Activated CD4-positive, alpha-beta T cell treated with anti-CD3 and anti-CD28 coated beads, Interleukin-2, amount 10 ng/mL, durations not matched to agents 24 days and 14 days (primary cell): ENCODE results near the gene FOXL1. TPM values are rescaled to one million over a fixed set of nuclear protein-coding genes. Genes with fewer than 3 reads are reported as not detected.

ENCODE experiments used
- DNase-seq: peaks from one replicate; pipeline ENCODE4 v3.0.0; 2022
- H3K27ac Mint-ChIP-seq: one replicate; pipeline ENCODE4 v1.8.0; 2022; ENCODE audit warnings: mild to moderate bottlenecking, mixed read lengths
- H3K27me3 Mint-ChIP-seq: one replicate; pipeline ENCODE4 v1.8.0; 2022; ENCODE audit warnings: mixed read lengths
- H3K36me3 Mint-ChIP-seq: one replicate; pipeline ENCODE4 v1.8.0; 2022; ENCODE audit warnings: low read depth, mild to moderate bottlenecking, mixed read lengths
- H3K4me1 Mint-ChIP-seq: one replicate; pipeline ENCODE4 v1.8.0; 2021; ENCODE audit warnings: mixed read lengths
- H3K4me3 Mint-ChIP-seq: one replicate; pipeline ENCODE4 v1.8.0; 2022; ENCODE audit warnings: mild to moderate bottlenecking, moderate library complexity, mixed read lengths
- H3K9me3 Mint-ChIP-seq: one replicate; pipeline ENCODE4 v1.8.0; 2021; ENCODE audit warnings: mixed read lengths
- intact Hi-C: fragments of 100-400 bp; cut with micrococcal nuclease; formaldehyde crosslinking; loops from one replicate; pipeline ENCODE4 v1.15.1; 2023
- total RNA-seq: library from RNA; stranded (reverse); gene quantifications from 2 replicates; pipeline ENCODE4 v1.2.3, GENCODE V29; 2022

FOXL1 gene
- total RNA-seq, 1 donor from 2014 or later: 0.05 TPM

DNA sequence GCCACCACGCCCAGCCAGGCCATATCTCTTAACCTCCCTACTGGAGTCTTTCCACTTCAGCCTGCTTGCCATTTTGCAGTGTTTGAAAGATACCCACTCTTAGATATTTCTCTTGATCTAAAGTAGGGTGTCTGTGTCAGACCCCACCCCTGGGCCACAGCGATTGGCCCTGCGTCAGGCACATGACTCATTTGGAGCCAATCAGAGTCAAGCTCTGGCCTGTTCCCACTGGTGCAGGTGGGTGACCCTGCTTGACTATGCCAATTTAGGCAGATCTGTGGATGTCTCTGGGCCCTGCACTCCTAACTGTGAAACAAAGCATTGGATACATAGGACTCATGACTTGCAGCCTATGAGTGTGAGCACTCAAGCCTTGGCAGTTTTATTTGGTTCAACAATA, 27.6 kb downstream of the FOXL1 start:
- Mint-ChIP-seq H3K27ac (no peak overlapping the region), H3K27me3 (peaks cover 5% of the 10 kb centered on the region), H3K9me3 (peaks cover 7% of the 10 kb centered on the region), H3K4me3 (no peak overlapping the region), H3K4me1 (peaks cover 6% of the 10 kb centered on the region), H3K36me3 (no peaks in the 10 kb centered on the region)
- DNase-seq: no peak
- intact Hi-C loops: no loop called here

- intact Hi-C loops: no loop called here
- H3K27ac Mint-ChIP-seq: no peak overlapping the region
- peaks cover 2% of the 10 kb centered on the region for H3K27me3 Mint-ChIP-seq
- H3K4me1 Mint-ChIP-seq: peaks cover 6% of the 10 kb centered on the region
- H3K4me3 Mint-ChIP-seq: no peak overlapping the region
- DNase-seq: no peak
- no peaks in the 10 kb centered on the region for H3K36me3 Mint-ChIP-seq
- peaks cover 7% of the 10 kb centered on the region for H3K9me3 Mint-ChIP-seq
Measured at GRCh38 chr16:86608301-86608747, 30.0 kb downstream of the FOXL1 start.

GRCh38 chr16:86609115-86609514, 30.8 kb downstream of the FOXL1 start:
- H3K4me1 Mint-ChIP-seq: peaks cover 5% of the 10 kb centered on the region
- peaks cover 7% of the 10 kb centered on the region for H3K9me3 Mint-ChIP-seq
- H3K27ac Mint-ChIP-seq: no peak overlapping the region
- DNase-seq: no peak
- H3K4me3 Mint-ChIP-seq: no peak overlapping the region
- H3K36me3 Mint-ChIP-seq: no peaks in the 10 kb centered on the region
- peaks cover 5% of the 10 kb centered on the region for H3K27me3 Mint-ChIP-seq
- intact Hi-C loops: no loop called here

GRCh38 chr16:86609661-86610060, 31.3 kb downstream of the FOXL1 start:
- intact Hi-C loops: no loop called here
- Mint-ChIP-seq H3K9me3 (peaks cover 4% of the 10 kb centered on the region), H3K4me1 (peaks cover 2% of the 10 kb centered on the region), H3K4me3 (no peak overlapping the region), H3K27me3 (peaks cover 5% of the 10 kb centered on the region), H3K27ac (no peak overlapping the region), H3K36me3 (no peaks in the 10 kb centered on the region)
- DNase-seq: no peak

DNA sequence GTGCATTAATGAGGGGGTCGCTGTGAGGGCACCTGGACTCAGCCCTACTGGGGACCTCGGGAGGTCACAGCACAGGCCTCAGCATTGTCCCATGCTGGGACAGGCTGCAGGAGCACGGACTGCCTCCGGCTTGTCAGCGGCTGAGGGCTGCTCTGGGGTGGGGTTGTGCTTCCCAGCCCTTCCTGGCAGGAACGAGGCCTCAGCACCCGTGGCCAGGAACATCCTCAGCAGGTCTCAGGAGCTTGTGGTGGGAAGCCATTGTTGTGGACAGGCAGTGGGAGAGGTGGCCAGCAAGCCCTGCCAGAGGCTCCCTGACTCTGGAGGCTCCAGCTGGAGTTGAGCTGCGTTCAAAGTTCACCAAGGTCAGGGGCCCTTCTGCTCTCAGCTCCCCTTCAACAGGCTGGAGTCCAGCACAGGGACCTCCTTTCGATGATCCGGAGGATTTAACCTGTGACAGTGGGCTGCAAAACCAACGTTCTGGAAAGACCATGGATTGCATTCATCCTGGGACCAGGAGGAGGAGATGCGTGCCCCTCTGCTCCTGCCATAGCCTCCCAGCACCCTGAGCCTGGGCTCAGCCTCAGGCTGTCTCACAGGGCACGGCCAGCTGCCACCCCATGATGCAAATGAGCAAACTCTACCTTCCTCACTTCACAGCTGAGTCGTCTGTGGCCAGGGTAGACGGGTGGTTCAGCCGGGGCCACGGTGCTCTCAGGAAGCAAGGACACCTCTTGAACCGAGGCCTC, 32.6 kb downstream of the FOXL1 start:
- intact Hi-C loops: no loop called here

DNA sequence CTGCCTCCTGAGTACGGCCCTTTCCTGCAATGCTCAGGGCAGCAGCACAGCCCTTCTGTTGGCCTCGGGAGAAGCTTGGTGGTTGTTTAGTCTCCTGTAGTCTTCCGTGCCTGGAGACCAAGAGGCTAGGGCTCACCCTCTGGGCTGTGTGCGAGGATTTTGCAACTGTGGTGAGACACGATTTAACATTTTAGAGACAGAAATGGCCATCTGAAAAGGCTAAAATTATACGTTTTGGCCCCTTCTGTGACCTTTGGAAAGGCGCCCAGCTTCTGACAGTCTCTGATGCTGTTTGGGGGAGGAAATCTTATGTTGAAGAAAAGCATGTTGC, 33.1 kb downstream of the FOXL1 start:
- H3K27me3 Mint-ChIP-seq: peaks cover 7% of the 10 kb centered on the region
- H3K36me3 Mint-ChIP-seq: no peaks in the 10 kb centered on the region
- DNase-seq: no peak
- H3K27ac Mint-ChIP-seq: no peak overlapping the region
- H3K9me3 Mint-ChIP-seq: peaks cover 4% of the 10 kb centered on the region
- intact Hi-C loops: no loop called here
- no peaks in the 10 kb centered on the region for H3K4me1 Mint-ChIP-seq
- no peak overlapping the region for H3K4me3 Mint-ChIP-seq

More for the DNA sequence above, 32.6 kb downstream of the FOXL1 start:
- peaks cover 4% of the 10 kb centered on the region for H3K9me3 Mint-ChIP-seq
- DNase-seq: no peak
- no peak overlapping the region for H3K27ac Mint-ChIP-seq
- H3K27me3 Mint-ChIP-seq: peaks cover 7% of the 10 kb centered on the region
- H3K36me3 Mint-ChIP-seq: no peaks in the 10 kb centered on the region
- no peaks in the 10 kb centered on the region for H3K4me1 Mint-ChIP-seq
- H3K4me3 Mint-ChIP-seq: no peak overlapping the region

GRCh38 chr16:86611941-86612340, 33.6 kb downstream of the FOXL1 start:
- H3K27me3 Mint-ChIP-seq: peaks cover 7% of the 10 kb centered on the region
- intact Hi-C loops: no loop called here
- no peaks in the 10 kb centered on the region for H3K4me1 Mint-ChIP-seq
- no peak for DNase-seq
- no peak overlapping the region for H3K4me3 Mint-ChIP-seq
- no peaks in the 10 kb centered on the region for H3K36me3 Mint-ChIP-seq
- no peaks in the 10 kb centered on the region for H3K9me3 Mint-ChIP-seq
- no peak overlapping the region for H3K27ac Mint-ChIP-seq

- no peaks in the 10 kb centered on the region for H3K4me1 Mint-ChIP-seq
Measured at GRCh38 chr16:86614699-86615098, 36.4 kb downstream of the FOXL1 start.

GRCh38 chr16:86616906-86617305, 38.6 kb downstream of the FOXL1 start:
- no peak overlapping the region for H3K27ac Mint-ChIP-seq

More at GRCh38 chr16:86614699-86615098, 36.4 kb downstream of the FOXL1 start:
- Mint-ChIP-seq H3K36me3 (no peaks in the 10 kb centered on the region), H3K4me3 (no peak overlapping the region), H3K9me3 (no peaks in the 10 kb centered on the region), H3K27me3 (peaks cover 7% of the 10 kb centered on the region), H3K27ac (no peak overlapping the region)
- intact Hi-C loops: no loop called here
- no peak for DNase-seq

GRCh38 chr16:86618431-86619238, 40.3 kb downstream of the FOXL1 start:
- DNase-seq: no peak
- no peaks in the 10 kb centered on the region for H3K9me3 Mint-ChIP-seq
- no peak overlapping the region for H3K27ac Mint-ChIP-seq
- H3K27me3 Mint-ChIP-seq: peaks cover 5% of the 10 kb centered on the region
- H3K36me3 Mint-ChIP-seq: no peaks in the 10 kb centered on the region
- intact Hi-C loops: no loop called here
- H3K4me1 Mint-ChIP-seq: no peaks in the 10 kb centered on the region
- no peak overlapping the region for H3K4me3 Mint-ChIP-seq

More at GRCh38 chr16:86616906-86617305, 38.6 kb downstream of the FOXL1 start:
- H3K36me3 Mint-ChIP-seq: no peaks in the 10 kb centered on the region
- no peaks in the 10 kb centered on the region for H3K9me3 Mint-ChIP-seq
- peaks cover 7% of the 10 kb centered on the region for H3K27me3 Mint-ChIP-seq
- H3K4me3 Mint-ChIP-seq: no peak overlapping the region
- intact Hi-C loops: no loop called here
- no peak for DNase-seq
- no peaks in the 10 kb centered on the region for H3K4me1 Mint-ChIP-seq

- DNase-seq: no peak
- Mint-ChIP-seq H3K36me3 (no peaks in the 10 kb centered on the region), H3K4me3 (no peak overlapping the region), H3K9me3 (no peaks in the 10 kb centered on the region), H3K4me1 (no peaks in the 10 kb centered on the region), H3K27me3 (peaks cover 2% of the 10 kb centered on the region), H3K27ac (no peak overlapping the region)
- intact Hi-C loops: no loop called here
Measured at GRCh38 chr16:86619239-86619794, 41.0 kb downstream of the FOXL1 start.

DNA sequence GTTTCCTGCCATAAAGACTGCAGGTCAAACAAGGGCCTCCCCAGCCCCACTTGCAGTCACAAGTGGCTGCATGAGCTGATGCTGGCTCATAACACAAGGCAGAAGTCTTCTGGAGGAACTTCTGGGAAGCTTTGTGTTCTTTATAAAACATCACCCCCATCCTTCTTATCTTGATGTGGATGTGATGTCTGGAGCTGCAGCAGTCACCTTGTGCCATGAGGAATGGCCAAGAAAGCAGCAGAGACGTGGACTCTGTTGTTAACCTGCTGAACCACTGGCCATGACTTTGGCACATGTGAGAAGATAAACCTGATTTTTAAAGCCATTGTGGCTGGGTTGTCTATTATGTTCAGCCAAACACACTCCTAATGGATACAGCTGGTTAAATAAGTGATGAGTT, 41.8 kb downstream of the FOXL1 start:
- intact Hi-C loops: no loop called here
- H3K27me3 Mint-ChIP-seq: peaks cover under 1% of the 10 kb centered on the region
- H3K27ac Mint-ChIP-seq: no peak overlapping the region
- H3K9me3 Mint-ChIP-seq: no peaks in the 10 kb centered on the region
- no peak overlapping the region for H3K4me3 Mint-ChIP-seq
- H3K4me1 Mint-ChIP-seq: no peaks in the 10 kb centered on the region
- H3K36me3 Mint-ChIP-seq: no peaks in the 10 kb centered on the region
- DNase-seq: no peak

DNA sequence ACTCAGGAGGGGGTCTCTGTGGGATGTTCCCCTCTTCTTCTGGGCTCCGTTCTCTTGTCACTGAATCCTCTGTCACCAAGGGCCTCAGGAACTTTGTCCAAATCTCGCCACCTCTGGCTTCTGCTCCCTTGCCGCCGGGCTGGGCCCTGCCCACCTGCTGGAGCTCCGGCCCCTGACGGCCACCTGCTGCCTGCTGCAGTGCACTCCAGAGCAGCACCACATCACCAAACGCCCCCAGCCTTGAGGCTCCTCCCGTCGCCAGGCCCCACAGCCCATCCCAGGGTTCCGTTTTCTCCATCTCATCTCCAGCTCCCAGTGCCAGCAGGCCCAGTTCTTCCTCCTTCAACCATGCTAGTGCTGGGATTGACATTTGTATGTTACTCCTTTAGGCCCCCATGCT, 43.6 kb downstream of the FOXL1 start:
- no peak for DNase-seq
- H3K27me3 Mint-ChIP-seq: no peaks in the 10 kb centered on the region
- H3K36me3 Mint-ChIP-seq: no peaks in the 10 kb centered on the region
- intact Hi-C loops: no loop called here
- H3K4me1 Mint-ChIP-seq: no peaks in the 10 kb centered on the region
- no peaks in the 10 kb centered on the region for H3K9me3 Mint-ChIP-seq
- no peak overlapping the region for H3K27ac Mint-ChIP-seq
- no peak overlapping the region for H3K4me3 Mint-ChIP-seq
